Measurements from ENCODE around the gene TRAPPC11.

DNA sequence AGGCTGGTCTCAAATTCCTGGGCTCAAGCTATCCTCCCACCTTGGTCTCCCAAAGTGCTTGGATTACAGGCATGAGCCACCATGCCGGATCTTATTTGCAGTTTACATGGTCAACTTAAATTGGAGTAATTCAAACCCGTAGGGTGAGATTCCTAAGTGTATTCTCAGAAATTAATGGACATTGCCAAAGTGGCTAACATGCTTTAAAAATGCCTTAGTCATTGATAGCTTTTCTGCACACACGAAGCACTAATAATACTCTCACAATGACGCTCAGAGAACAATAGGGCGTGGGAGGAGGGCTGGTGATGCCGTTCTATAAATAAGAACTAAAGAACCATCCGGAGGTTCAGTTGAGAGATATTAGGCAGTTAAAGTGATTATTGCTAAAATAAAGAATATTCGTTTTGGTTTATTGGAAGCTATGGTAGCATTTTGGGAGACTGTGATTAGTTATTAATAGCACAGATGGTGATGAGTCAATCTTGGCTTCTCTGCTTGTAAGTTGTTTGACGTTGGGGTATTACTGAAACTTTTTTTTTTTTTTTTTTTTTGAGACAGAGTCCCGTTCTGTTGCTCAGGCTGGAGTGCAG is 79.1 kb downstream of the TRAPPC11 start:
- TF ChIP-seq, protein P1, sequence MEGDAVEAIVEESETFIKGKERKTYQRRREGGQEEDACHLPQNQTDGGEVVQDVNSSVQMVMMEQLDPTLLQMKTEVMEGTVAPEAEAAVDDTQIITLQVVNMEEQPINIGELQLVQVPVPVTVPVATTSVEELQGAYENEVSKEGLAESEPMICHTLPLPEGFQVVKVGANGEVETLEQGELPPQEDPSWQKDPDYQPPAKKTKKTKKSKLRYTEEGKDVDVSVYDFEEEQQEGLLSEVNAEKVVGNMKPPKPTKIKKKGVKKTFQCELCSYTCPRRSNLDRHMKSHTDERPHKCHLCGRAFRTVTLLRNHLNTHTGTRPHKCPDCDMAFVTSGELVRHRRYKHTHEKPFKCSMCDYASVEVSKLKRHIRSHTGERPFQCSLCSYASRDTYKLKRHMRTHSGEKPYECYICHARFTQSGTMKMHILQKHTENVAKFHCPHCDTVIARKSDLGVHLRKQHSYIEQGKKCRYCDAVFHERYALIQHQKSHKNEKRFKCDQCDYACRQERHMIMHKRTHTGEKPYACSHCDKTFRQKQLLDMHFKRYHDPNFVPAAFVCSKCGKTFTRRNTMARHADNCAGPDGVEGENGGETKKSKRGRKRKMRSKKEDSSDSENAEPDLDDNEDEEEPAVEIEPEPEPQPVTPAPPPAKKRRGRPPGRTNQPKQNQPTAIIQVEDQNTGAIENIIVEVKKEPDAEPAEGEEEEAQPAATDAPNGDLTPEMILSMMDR (conservative IDR thresholded peaks at IDR 0.05; ENCODE audit: low read depth, low read length) = no peak
- TF ChIP-seq EZH2 (IDR thresholded peaks at IDR 0.05; ENCODE audit: borderline replicate concordance, low read depth, low read length, poor library complexity, severe bottlenecking) = no peak

Measured in A673 (cell line).